Gastrocnemius medialis (tissue), 4 donors: ENCODE results near the gene ZNF501.

Experiments used
- POLR2A ChIP-seq, 2 donors: fragments of 450-650 bp; IDR thresholded peaks; one replicate each; pipeline ENCODE4 v1.6.1; 2017; ENCODE audit warnings: antibody characterized with exemption in 2 of 2, mild to moderate bottlenecking in 2 of 2, moderate library complexity in 2 of 2
- TF ChIP-seq, protein P1 (sequence below), 5 experiments: fragments of 450-650 bp in 3 of 5; fragments of 200-600 bp in 2 of 5; sonication (generic) in 2 of 5; IDR thresholded peaks in 4 of 5; conservative IDR thresholded peaks in 1 of 5; 1 replicate in 4 of 5; 2 replicates in 1 of 5; pipeline ENCODE4 v1.5.1; 2016 to 2019; ENCODE audit warnings: antibody characterized with exemption in 5 of 5, mild to moderate bottlenecking in 3 of 5, moderate library complexity in 3 of 5

DNA sequence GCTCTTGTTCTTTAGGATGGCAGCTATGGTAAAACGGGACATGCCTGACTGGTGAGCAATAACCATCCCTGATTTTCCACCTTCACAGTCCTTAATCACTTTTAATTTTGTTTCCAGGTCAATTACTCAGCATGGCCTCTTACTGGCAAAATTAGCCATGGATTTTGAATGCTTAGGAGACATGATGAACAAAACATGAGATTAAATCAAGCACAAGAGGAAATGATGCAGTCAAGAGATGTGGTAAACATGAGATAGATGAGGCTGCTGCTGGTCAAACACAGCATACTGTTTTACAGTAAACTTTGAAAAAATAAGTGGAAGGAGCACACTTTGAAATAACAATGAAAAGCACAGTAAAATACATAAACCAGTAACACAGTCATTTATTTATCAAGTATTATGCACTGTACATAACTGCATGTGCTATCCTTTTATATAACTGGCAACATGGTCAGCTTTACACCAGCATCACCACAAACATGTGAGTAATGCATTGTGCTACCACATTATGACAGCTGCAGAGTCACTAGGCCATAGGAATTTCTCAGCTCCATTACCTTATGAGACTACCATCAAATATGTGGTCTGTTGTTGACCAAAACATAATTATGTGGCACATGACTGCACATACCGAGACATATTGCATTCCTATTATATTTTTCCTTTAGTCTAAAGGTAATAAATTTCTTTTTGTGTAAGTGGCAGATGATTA lies 47.1 kb upstream of the ZNF501 start:
- TF ChIP-seq POLR2A (IDR thresholded peaks at IDR 0.05), result no peak
- TF ChIP-seq, protein P1, sequence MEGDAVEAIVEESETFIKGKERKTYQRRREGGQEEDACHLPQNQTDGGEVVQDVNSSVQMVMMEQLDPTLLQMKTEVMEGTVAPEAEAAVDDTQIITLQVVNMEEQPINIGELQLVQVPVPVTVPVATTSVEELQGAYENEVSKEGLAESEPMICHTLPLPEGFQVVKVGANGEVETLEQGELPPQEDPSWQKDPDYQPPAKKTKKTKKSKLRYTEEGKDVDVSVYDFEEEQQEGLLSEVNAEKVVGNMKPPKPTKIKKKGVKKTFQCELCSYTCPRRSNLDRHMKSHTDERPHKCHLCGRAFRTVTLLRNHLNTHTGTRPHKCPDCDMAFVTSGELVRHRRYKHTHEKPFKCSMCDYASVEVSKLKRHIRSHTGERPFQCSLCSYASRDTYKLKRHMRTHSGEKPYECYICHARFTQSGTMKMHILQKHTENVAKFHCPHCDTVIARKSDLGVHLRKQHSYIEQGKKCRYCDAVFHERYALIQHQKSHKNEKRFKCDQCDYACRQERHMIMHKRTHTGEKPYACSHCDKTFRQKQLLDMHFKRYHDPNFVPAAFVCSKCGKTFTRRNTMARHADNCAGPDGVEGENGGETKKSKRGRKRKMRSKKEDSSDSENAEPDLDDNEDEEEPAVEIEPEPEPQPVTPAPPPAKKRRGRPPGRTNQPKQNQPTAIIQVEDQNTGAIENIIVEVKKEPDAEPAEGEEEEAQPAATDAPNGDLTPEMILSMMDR (IDR thresholded peaks at IDR 0.05 in 4 of 5, conservative IDR thresholded peaks at IDR 0.05 in 1 of 5), result no peak
